Measurements from ENCODE around the gene ADCYAP1R1. TPM values are rescaled to one million over a fixed set of nuclear protein-coding genes. Genes with fewer than 3 reads are reported as not detected.

Gene ADCYAP1R1
- total and polyA plus RNA-seq, 7 donors: 0.60 to 35.7 (median 18.2) TPM; not detected in 1

DNA sequence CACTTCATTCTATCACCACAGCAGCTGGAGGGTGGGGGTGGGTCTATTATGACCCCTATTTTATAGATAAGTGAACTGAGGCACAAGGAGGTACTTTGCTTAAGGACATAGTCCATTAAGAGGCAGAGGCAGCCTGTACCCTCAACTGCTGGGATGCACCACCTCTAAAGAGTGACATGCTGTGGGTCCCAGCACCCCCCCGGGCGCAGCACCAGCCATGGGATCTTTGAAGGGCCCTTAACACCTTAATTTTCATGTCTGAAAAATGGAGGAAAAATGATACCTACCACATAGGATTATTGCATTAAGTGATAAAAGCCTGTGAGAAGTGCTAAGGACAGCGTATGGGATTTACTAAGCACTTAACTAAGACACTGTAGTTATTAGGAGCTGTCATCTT lies 15.4 kb downstream of the ADCYAP1R1 start:
- H3K36me3 ChIP-seq: no peaks in the 10 kb centered on the region
- 70 to 80% methylated on average over 3 of the region's 3 CpGs for WGBS, 2 donors
- peak; percentile 28 for DNase-seq
- no peaks in the 10 kb centered on the region for H3K27me3 ChIP-seq
- no peaks in the 10 kb centered on the region for H3K4me1 ChIP-seq
- intact Hi-C loops (cut with DNase I): no loop called here
- H3K27ac ChIP-seq: no peak overlapping the region
- H3K9me3 ChIP-seq: no peaks in the 10 kb centered on the region
- no peak for TF ChIP-seq POLR2AphosphoS5 (IDR thresholded peaks at IDR 0.05)
- no peak overlapping the region for H3K4me3 ChIP-seq

GRCh38 chr7:31068006-31068675 lies 16.0 kb downstream of the ADCYAP1R1 start:
- H3K4me1 ChIP-seq: no peaks in the 10 kb centered on the region
- WGBS, 2 donors: 82 to 90% methylated on average over 16 of the region's 16 CpGs
- intact Hi-C loops (cut with DNase I): no loop called here
- TF ChIP-seq POLR2A (IDR thresholded peaks at IDR 0.05) (no peak), EP300 (IDR thresholded peaks at IDR 0.05) (no peak), POLR2AphosphoS5 (IDR thresholded peaks at IDR 0.05) (no peak), CTCF (IDR thresholded peaks at IDR 0.05) (no peak)
- no peak overlapping the region for H3K4me3 ChIP-seq
- no peaks in the 10 kb centered on the region for H3K36me3 ChIP-seq
- H3K9me3 ChIP-seq: no peaks in the 10 kb centered on the region
- H3K27ac ChIP-seq: no peak overlapping the region
- no peaks in the 10 kb centered on the region for H3K27me3 ChIP-seq
- DNase-seq: peak; percentile 30

GRCh38 chr7:31069860-31070555 lies 17.9 kb downstream of the ADCYAP1R1 start:
- Histone ChIP-seq H3K36me3 (no peaks in the 10 kb centered on the region), H3K9me3 (no peaks in the 10 kb centered on the region), H3K4me1 (no peaks in the 10 kb centered on the region), H3K27ac (peak overlapping the region; percentile 14 to 56 (median 39)), H3K27me3 (no peaks in the 10 kb centered on the region), H3K4me3 (no peak overlapping the region)
- WGBS, 2 donors: 59 to 62% methylated on average over 4 of the region's 4 CpGs
- DNase-seq: peak; percentile 50
- TF ChIP-seq CTCF (IDR thresholded peaks at IDR 0.05) (no peak), POLR2A (IDR thresholded peaks at IDR 0.05) (no peak), POLR2AphosphoS5 (IDR thresholded peaks at IDR 0.05) (no peak), EP300 (IDR thresholded peaks at IDR 0.05) (no peak)
- intact Hi-C loops (cut with DNase I): no loop called here

GRCh38 chr7:31070991-31071644 lies 19.0 kb downstream of the ADCYAP1R1 start:
- Histone ChIP-seq H3K27me3 (no peaks in the 10 kb centered on the region), H3K27ac (peak overlapping the region in 3 of 4 donors; percentile 31 to 56 (median 47)), H3K4me3 (no peak overlapping the region), H3K4me1 (no peaks in the 10 kb centered on the region), H3K9me3 (no peaks in the 10 kb centered on the region), H3K36me3 (no peaks in the 10 kb centered on the region)
- intact Hi-C loops (cut with DNase I): no loop called here
- peak; percentile 79 for DNase-seq
- WGBS, 2 donors: 73 to 80% methylated on average over 8 of the region's 8 CpGs
- TF ChIP-seq POLR2AphosphoS5 (IDR thresholded peaks at IDR 0.05) (no peak), EP300 (IDR thresholded peaks at IDR 0.05) (no peak), CTCF (IDR thresholded peaks at IDR 0.05) (no peak), POLR2A (IDR thresholded peaks at IDR 0.05) (no peak)

GRCh38 chr7:31071645-31072029 lies 19.5 kb downstream of the ADCYAP1R1 start:
- Histone ChIP-seq H3K27ac (peak overlapping the region; percentile 20 to 56 (median 39)), H3K4me1 (no peaks in the 10 kb centered on the region), H3K4me3 (no peak overlapping the region), H3K27me3 (no peaks in the 10 kb centered on the region), H3K36me3 (no peaks in the 10 kb centered on the region), H3K9me3 (no peaks in the 10 kb centered on the region)
- WGBS, 2 donors: 56 to 62% methylated on average over 3 of the region's 3 CpGs
- DNase-seq: no peak
- intact Hi-C loops (cut with DNase I): no loop called here
- TF ChIP-seq POLR2A (IDR thresholded peaks at IDR 0.05): no peak
- no peak for TF ChIP-seq POLR2AphosphoS5 (IDR thresholded peaks at IDR 0.05)
- TF ChIP-seq EP300 (IDR thresholded peaks at IDR 0.05): no peak
- no peak for TF ChIP-seq CTCF (IDR thresholded peaks at IDR 0.05)
